ENCODE data around the gene IFI27L1.

The IFI27L1 gene, protein sequence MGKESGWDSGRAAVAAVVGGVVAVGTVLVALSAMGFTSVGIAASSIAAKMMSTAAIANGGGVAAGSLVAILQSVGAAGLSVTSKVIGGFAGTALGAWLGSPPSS

DNA sequence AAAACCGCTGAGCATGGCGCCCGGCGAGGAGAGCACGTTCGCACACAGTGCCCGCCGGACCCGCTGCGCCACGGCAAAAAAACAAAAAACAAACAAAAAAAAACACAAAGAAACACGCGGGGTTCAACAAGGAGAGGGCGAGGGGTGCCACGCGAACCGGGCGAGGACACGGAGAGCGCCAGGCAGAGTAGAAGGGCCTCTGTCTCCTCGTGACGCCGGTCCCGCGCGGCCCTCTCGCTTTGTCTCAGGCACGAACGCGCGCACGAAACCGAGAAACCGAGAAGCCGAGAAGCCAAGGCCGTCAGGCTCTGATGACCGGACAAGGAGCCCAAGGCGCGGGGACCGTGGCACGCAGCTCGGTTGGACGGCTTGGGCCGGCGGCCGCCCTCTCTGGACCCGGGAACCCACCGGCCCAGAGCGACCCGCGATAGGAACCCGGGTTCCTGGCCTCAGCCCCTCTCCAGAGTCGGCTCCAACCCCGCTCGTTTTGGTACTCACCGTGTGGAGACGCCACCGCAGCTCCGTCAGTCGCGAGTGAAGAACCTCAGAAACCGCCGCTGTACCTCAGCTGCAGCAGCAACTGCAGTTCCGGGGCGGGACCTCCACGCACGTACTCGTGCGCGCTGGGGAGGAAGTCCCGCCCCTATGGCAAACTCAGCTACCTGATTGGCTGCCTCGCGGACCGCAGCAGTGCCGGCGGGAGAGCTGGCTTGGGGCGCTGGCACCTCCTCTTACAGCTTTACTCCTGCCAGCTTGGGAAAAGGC, at the start of gene IFI27L1, which contains the start of gene DDX24:
IFI27L1 (plus strand) TSS at position 690 of the 765 bp plus-strand sequence. CDS start 15,628 bp downstream, outside the sequence.
DDX24 (minus strand) TSS at position 582 of the 765 bp plus-strand sequence. CDS start 1,460 bp downstream, outside the sequence.
- Mint-ChIP-seq H3K4me3 (peak within 1 kb of the TSS; percentile 100), H3K9me3 (ENCODE audit: low read depth) (no peaks in the 10 kb centered on the region), H3K27me3 (no peaks in the 10 kb centered on the region), H3K4me1 (ENCODE audit: low read depth) (peaks cover 48% of the 10 kb centered on the region), H3K27ac (peak within 1 kb of the TSS; percentile 99), H3K36me3 (peaks cover 21% of the 10 kb centered on the region)

DNA sequence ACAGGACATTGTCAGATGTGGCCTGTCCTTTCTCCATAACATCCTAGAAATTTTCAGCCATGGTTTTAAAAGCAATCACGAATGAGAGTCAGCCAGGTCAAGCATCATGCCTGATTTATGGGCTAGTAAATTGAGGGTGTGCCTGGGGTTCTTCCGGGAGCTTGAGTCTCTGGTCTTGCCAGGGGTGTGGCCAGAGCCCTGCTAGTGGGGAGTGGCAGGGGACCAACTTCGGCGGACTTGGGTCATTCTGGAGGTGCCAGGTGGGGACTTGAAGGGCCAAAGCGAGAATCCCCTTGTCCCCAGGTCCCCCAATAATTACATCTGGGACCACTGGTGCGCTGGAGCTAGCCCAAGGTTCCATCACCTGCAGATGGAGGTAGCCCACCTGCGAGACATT, 49.2 kb upstream of the IFI27L1 start:
- no peaks in the 10 kb centered on the region for H3K36me3 Mint-ChIP-seq
- H3K4me3 Mint-ChIP-seq: no peak overlapping the region
- no peaks in the 10 kb centered on the region for H3K27me3 Mint-ChIP-seq
- no peaks in the 10 kb centered on the region for H3K9me3 Mint-ChIP-seq (ENCODE audit: low read depth)
- H3K27ac Mint-ChIP-seq: no peak overlapping the region
- peaks cover 13% of the 10 kb centered on the region for H3K4me1 Mint-ChIP-seq (ENCODE audit: low read depth)

DNA sequence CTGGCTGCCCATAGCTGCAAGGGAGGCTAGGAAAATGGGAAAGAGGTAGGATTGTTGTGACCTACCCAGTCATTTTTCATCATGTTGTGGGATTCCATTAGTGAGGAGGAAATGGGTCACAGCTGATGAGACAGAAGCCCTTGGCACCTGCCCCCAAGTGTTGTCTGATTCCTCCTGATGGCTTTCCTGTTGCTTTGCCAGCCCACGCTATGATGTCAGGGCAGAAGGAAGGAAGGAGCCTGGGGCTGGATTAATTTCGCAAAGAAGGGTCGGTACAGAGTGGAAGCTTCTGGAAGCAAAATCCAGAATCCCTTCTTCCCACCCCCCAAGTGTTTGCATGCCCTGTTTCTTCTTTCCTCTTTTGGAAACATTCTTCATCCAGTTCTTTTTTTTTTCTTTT, 46.2 kb upstream of the IFI27L1 start:
- Mint-ChIP-seq H3K27me3 (no peaks in the 10 kb centered on the region), H3K9me3 (ENCODE audit: low read depth) (no peaks in the 10 kb centered on the region), H3K36me3 (no peaks in the 10 kb centered on the region), H3K4me3 (no peak overlapping the region), H3K27ac (no peak overlapping the region), H3K4me1 (ENCODE audit: low read depth) (peaks cover 3% of the 10 kb centered on the region)

DNA sequence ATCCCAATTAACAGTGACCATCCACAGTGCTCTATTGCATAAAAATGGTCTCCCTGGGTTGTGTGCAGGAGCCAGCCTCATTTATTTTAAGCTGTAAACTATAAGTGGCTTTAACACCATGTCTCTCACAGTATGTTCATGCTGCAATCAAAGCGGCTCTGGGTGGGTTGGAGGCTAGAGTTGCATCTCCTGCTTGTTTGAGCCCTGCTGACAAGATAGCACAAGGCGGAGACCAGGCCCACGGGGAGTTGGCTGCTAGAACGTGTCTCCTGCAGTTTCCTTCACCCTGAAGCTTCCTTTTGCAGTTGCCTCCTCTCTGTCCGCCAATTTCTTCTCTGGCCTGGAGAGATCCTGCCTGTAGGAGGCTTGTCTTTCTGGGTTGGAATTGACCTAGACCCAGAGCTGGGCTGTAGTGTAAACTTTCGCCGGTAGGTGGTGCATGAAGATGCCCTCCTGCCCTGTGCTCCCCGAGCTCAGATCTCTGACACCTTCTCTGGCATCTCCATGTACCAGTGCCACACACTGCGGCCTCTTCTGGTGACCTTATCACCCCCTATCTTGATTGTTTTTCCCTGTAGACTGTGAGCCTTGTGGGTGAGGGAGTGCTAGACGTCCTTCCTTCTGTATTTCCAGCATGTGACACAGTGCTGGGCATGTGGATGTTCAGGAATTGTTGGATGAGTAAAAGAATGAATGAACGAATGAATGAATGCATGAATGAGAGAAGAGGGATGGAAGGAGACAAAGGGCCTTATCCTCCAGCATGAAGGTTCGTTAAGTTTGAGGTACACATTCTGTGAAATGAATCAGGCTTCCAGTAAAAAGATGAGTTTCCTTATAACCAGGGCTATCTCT, 44.6 kb upstream of the IFI27L1 start:
- Mint-ChIP-seq H3K4me3 (no peak overlapping the region), H3K27ac (peak overlapping the region; percentile 24), H3K4me1 (ENCODE audit: low read depth) (peaks cover 3% of the 10 kb centered on the region), H3K36me3 (no peaks in the 10 kb centered on the region), H3K9me3 (ENCODE audit: low read depth) (no peaks in the 10 kb centered on the region), H3K27me3 (no peaks in the 10 kb centered on the region)

DNA sequence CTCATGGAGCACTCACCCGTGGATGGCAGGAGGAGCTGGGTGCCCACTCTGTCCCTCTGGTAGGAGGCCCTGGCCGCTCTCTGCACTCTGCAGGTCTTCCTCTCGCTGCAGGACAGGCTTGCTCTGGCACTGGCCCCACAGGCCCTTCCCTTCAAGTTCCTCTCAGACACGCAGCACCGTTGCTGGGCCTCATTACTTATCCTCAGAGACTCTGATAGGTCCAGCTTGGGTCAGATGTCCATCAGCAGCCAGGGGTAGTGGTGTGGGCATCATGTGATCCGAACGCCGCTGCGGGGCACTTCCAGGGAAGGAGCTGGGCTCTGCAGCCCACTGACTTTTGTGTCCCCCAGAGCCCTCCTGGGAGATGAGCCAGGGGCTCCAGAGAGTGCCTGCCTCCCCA, 43.2 kb upstream of the IFI27L1 start:
- Mint-ChIP-seq H3K27ac (no peak overlapping the region), H3K36me3 (no peaks in the 10 kb centered on the region), H3K4me3 (no peak overlapping the region), H3K4me1 (ENCODE audit: low read depth) (peaks cover 3% of the 10 kb centered on the region), H3K9me3 (ENCODE audit: low read depth) (no peaks in the 10 kb centered on the region), H3K27me3 (no peaks in the 10 kb centered on the region)

DNA sequence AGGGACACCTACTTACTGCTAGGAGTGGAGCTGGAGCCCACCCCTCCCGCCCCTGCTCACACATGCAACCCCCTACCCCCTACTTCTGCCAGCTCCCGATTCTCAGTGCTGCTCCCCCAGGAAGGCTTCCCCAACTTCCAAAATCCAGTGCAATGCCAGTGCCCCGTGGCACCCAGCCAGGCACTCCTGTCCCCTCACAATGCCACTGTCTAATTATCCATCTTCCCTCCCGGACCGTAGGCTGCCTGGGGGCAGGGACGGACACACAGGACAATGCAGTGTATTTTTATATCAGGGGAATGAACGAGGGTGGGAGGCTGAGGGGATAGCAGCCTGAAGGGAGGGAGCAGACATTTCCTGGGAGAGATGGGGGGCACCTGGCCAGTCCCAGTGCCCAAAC, 42.6 kb upstream of the IFI27L1 start:
- Mint-ChIP-seq H3K36me3 (no peaks in the 10 kb centered on the region), H3K9me3 (ENCODE audit: low read depth) (no peaks in the 10 kb centered on the region), H3K27me3 (no peaks in the 10 kb centered on the region), H3K27ac (no peak overlapping the region), H3K4me3 (no peak overlapping the region), H3K4me1 (ENCODE audit: low read depth) (peaks cover 3% of the 10 kb centered on the region)

DNA sequence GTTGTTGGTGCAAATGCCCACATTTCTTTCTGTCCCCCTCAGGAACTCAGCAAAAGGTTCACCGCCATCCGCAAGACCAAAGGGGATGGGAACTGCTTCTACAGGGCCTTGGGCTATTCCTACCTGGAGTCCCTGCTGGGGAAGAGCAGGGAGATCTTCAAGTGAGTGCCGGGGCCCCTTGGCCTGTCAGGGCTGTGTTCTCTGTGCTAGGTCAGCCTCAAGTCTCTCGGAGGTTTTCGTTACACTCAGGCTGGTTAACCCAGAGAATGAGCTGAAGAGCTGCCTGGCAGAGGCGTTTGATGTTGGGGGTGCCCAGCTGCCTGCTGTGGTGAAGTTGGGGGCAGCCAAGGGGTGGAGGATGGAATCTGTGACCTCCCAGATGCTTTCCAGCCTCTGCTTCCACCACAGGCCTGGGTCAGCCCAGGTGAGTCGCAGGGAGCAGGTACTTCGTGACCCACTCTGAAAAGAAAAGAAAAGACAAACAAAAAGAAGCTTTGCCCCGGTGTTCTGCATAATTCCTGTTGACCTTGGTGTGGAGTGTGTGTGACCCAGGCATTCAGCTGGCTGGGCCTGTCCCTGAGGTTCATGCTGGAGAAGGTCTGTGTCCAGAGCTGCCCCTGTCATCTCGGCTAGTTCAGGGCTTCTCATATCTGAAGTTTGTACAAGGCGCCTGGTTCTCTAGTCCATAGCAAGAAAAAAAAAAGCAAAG, 42.0 kb upstream of the IFI27L1 start:
- H3K27ac Mint-ChIP-seq: no peak overlapping the region
- no peaks in the 10 kb centered on the region for H3K36me3 Mint-ChIP-seq
- peaks cover 3% of the 10 kb centered on the region for H3K4me1 Mint-ChIP-seq (ENCODE audit: low read depth)
- H3K27me3 Mint-ChIP-seq: no peaks in the 10 kb centered on the region
- no peaks in the 10 kb centered on the region for H3K9me3 Mint-ChIP-seq (ENCODE audit: low read depth)
- no peak overlapping the region for H3K4me3 Mint-ChIP-seq

DNA sequence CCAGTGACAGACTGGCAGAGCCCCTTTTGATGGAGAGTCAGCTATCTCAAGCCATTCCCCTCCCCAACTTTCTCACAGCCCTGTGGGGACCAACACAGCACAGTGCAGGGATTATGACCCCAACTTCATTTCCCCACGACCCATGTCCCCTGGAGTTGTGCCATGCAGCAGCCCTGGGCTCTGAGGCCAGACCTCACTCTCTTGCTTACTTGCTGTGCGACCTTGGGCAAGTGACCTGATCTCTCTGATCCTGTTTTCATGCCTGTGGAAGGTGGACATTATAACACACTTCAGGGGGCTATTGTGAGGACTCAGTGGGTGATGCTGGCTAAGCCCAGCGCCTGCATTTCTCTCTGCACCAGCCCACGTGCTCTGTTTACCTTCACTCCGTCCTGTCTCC, 40.9 kb upstream of the IFI27L1 start:
- Mint-ChIP-seq H3K4me3 (no peak overlapping the region), H3K36me3 (no peaks in the 10 kb centered on the region), H3K4me1 (ENCODE audit: low read depth) (peaks cover 3% of the 10 kb centered on the region), H3K9me3 (ENCODE audit: low read depth) (no peaks in the 10 kb centered on the region), H3K27ac (no peak overlapping the region), H3K27me3 (no peaks in the 10 kb centered on the region)

DNA sequence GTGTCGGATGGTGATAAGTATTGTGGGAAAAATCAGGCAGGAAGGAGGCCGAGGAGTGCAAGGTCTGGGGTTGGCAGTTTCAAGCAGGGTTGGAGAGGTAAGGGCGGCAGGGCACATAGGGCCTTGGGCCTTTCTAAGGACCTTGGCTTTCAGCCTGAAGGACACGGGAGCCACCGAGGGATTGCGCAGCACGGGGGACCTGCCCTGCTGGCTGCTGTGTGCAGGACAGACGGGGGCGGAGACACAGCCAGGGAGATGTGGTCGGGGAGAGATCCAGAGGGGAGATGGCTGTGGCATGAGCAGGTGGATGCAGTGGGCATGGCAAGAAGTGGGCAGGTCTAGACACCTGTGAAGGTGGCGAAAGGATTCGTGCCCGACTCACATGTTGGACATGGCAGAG, 40.3 kb upstream of the IFI27L1 start:
- Mint-ChIP-seq H3K27me3 (no peaks in the 10 kb centered on the region), H3K4me1 (ENCODE audit: low read depth) (peaks cover 3% of the 10 kb centered on the region), H3K9me3 (ENCODE audit: low read depth) (no peaks in the 10 kb centered on the region), H3K36me3 (no peaks in the 10 kb centered on the region), H3K4me3 (no peak overlapping the region), H3K27ac (no peak overlapping the region)

DNA sequence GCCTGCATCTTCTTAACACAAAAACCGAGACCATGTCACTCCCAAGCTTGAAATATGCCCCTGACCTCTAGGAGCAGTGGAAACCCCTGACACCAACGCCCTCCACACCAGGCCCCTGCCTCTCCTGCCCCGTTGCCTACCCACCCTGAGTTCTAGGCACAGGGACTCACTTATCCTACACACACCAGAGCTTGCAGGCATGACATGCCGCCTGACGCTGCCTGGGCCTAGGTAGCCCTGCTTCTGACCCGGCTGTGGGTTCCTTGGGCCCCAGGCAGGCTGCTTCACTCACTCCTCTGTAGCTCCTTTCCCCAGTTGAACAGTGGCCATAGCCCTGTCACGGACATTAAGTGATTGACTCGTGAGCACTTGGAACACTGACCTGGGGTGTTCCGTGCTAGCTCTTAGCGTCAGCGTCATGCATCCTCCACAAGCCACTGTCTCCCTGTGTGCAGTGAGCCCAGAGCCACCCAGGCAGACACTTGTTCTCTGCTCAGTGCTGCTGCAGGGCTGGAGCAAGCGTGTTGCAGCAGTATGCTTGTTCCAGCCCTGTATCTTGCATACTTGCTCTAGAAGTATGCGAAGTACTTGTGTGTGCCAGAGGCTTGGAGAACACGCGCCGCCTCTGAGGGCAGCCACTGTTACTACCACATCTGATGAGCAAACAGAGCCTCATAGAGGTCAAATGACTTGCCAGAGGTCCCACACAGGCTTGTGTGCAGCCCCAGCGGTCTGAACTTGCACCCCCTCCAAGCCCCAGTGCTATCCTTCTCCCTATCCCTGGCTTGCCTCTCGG, 39.4 kb upstream of the IFI27L1 start:
- H3K27ac Mint-ChIP-seq: no peak overlapping the region

DNA sequence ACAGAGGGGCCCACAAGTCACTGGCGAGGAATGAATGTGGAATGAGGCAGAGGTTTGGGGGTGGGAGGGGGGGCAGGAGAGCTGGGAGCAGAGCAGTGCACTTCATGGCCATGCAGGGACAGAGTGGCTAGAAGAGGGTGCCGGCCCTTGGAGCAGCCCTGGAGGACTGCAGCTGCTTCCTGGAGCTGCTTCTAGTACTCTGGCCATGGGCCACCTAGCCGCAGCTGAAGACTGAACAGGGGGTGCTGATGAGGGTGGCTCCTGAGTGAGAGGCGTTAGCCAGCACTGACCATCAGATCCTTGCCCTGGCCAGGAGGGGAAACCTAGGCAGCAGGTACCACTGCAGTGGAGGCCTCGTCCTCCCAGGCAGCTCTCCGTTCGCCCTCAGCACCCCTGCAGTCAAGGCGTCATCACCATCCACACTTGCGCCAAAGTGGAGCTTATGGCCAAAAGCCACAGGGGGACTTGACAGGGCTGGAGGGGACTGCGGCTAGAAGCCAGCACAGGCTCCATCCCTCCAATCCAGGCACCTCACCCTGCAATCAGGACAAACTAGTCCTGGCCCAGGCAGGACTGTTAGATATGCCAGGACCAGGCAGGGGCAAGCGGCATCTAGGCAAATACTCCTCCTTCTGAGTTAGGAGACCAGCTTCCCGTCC, 38.5 kb upstream of the IFI27L1 start:
- no peaks in the 10 kb centered on the region for H3K27me3 Mint-ChIP-seq
- H3K9me3 Mint-ChIP-seq (ENCODE audit: low read depth): no peaks in the 10 kb centered on the region
- H3K4me1 Mint-ChIP-seq (ENCODE audit: low read depth): no peaks in the 10 kb centered on the region
- H3K27ac Mint-ChIP-seq: no peak overlapping the region
- H3K4me3 Mint-ChIP-seq: no peak overlapping the region
- H3K36me3 Mint-ChIP-seq: no peaks in the 10 kb centered on the region

More for the DNA sequence above, 39.4 kb upstream of the IFI27L1 start:
- no peaks in the 10 kb centered on the region for H3K9me3 Mint-ChIP-seq (ENCODE audit: low read depth)
- H3K36me3 Mint-ChIP-seq: no peaks in the 10 kb centered on the region
- no peak overlapping the region for H3K4me3 Mint-ChIP-seq
- peaks cover 1% of the 10 kb centered on the region for H3K4me1 Mint-ChIP-seq (ENCODE audit: low read depth)
- no peaks in the 10 kb centered on the region for H3K27me3 Mint-ChIP-seq

DNA sequence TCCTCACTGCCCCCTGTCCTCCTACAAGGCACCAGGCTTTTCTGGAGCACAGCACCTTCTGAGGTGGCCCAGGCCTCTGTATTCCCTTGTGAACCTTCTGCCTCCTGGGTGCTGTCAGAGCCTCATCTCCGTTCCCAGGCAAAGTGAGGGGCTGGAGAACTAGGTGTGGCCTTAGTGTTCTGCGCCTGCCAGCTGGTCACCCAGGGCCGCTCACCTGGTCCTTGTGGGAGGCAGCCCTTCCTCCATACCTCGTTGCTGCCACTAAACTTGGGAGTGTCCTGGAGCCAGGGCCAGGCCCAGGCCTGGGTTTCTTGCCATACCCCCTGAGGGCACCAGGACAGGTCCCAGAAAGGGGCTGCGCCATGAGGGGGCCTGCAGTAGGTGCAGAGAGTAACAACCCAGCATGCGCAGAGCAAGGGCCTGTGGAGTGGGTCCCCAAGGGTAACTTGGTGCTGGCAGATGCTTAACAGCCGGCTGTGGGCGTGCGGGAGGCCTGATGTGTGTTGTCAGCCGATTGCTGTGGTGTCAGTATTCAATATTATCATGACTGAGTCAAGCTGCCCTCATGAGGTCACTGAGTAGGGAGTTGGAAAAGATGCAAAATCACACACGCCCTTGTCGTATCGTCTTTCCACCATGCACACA, 37.9 kb upstream of the IFI27L1 start:
- Mint-ChIP-seq H3K36me3 (no peaks in the 10 kb centered on the region), H3K27ac (no peak overlapping the region), H3K4me1 (ENCODE audit: low read depth) (no peaks in the 10 kb centered on the region), H3K27me3 (no peaks in the 10 kb centered on the region), H3K9me3 (ENCODE audit: low read depth) (no peaks in the 10 kb centered on the region), H3K4me3 (no peak overlapping the region)

DNA sequence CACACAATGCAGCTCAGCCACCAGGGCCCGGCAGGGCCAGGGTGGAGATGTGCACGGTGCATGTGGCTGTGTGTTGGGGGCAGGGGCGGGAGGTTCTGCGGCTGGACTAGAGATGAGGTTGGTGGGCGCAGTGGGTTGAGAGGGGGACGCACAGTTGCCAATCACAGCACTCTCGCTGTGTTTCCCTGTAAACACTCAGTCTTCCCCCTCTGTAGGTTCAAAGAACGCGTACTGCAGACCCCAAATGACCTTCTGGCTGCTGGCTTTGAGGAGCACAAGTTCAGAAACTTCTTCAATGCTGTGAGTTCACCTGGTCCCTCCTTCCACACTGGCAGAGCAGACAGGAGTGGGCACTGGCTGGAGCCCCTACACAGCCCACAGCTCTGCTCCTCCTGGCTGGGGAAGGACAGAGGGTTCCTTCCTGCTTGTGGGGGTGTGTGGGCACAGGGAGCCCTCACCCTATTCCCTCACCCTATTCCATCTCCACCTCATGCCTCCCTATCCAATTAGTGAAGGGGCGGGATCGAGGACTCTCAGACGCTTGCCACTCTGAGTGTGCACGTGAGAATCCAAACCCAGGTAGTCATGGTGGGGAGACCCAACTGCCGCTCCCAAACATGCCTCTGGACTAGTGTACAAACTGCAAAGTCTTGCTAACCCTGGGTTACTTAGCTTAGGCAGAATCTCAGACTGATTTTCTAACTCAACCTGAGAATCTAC, 37.2 kb upstream of the IFI27L1 start:
- Mint-ChIP-seq H3K36me3 (no peaks in the 10 kb centered on the region), H3K27me3 (no peaks in the 10 kb centered on the region), H3K27ac (no peak overlapping the region), H3K9me3 (ENCODE audit: low read depth) (no peaks in the 10 kb centered on the region), H3K4me1 (ENCODE audit: low read depth) (no peaks in the 10 kb centered on the region), H3K4me3 (no peak overlapping the region)

Measured in activated naive CD8-positive, alpha-beta T cell (primary cell).